D721Med (cell line): ENCODE data around the gene SERP2.

ENCODE experiments used
- DNase-seq: peaks from one replicate; pipeline ENCODE4 v3.0.0; 2011; ENCODE audit warnings: low spot score; ENCODE audit not compliant: insufficient read length
- FAIRE-seq: peaks from 2 replicates; lab custom pipeline; 2011; peaks lifted over from hg19 to GRCh38; lab: Jason Lieb, UNC
- CTCF ChIP-seq: IDR thresholded peaks from 2 replicates; pipeline ENCODE4 v1.5.1; 2012; ENCODE audit warnings: mild to moderate bottlenecking, control low read depth; ENCODE audit not compliant: insufficient read depth; ENCODE audit errors: missing control alignments

SERP2 gene

GRCh38 chr13:44380404-44381165 is 7.0 kb downstream of the SERP2 start:
- DNase-seq (no peak), FAIRE-seq (no peak)
- TF ChIP-seq CTCF, result no peak

- DNase-seq (no peak), FAIRE-seq (no peak)
- no peak for TF ChIP-seq CTCF
Measured at GRCh38 chr13:44382635-44383145, 9.1 kb downstream of the SERP2 start.

GRCh38 chr13:44383945-44384344 is 10.3 kb downstream of the SERP2 start:
- FAIRE-seq, result no peak
- DNase-seq, result no peak
- no peak for TF ChIP-seq CTCF

- no peak for FAIRE-seq
- no peak for DNase-seq
- no peak for TF ChIP-seq CTCF
Measured at GRCh38 chr13:44384778-44385177, 11.2 kb downstream of the SERP2 start.

GRCh38 chr13:44385401-44385800 is 11.8 kb downstream of the SERP2 start:
- TF ChIP-seq CTCF, result no peak
- no peak for FAIRE-seq

GRCh38 chr13:44385847-44386246 is 12.2 kb downstream of the SERP2 start:
- no peak for TF ChIP-seq CTCF
- no peak for DNase-seq
- no peak for FAIRE-seq

More at GRCh38 chr13:44385401-44385800, 11.8 kb downstream of the SERP2 start:
- no peak for DNase-seq

GRCh38 chr13:44386913-44387556 is 13.4 kb downstream of the SERP2 start:
- no peak for DNase-seq

More at GRCh38 chr13:44386913-44387556, 13.4 kb downstream of the SERP2 start:
- TF ChIP-seq CTCF, result no peak
- no peak for FAIRE-seq
